DND-41 (cell line): ENCODE measurements around the gene SLC45A3.

Experiments
- EZH2 ChIP-seq: IDR thresholded peaks from 3 replicates; pipeline ENCODE4 v1.6.1; 2012; ENCODE audit warnings: borderline replicate concordance, low read depth, mild to moderate bottlenecking, moderate library complexity, low read length, inconsistent platforms; ENCODE audit not compliant: severe bottlenecking
- TF ChIP-seq, protein P1 (sequence below): IDR thresholded peaks from 2 replicates; pipeline ENCODE4 v1.5.1; 2012; ENCODE audit warnings: borderline replicate concordance, low read length, moderate library complexity, mild to moderate bottlenecking; ENCODE audit not compliant: poor library complexity, severe bottlenecking; ENCODE audit errors: extremely low read depth

DNA sequence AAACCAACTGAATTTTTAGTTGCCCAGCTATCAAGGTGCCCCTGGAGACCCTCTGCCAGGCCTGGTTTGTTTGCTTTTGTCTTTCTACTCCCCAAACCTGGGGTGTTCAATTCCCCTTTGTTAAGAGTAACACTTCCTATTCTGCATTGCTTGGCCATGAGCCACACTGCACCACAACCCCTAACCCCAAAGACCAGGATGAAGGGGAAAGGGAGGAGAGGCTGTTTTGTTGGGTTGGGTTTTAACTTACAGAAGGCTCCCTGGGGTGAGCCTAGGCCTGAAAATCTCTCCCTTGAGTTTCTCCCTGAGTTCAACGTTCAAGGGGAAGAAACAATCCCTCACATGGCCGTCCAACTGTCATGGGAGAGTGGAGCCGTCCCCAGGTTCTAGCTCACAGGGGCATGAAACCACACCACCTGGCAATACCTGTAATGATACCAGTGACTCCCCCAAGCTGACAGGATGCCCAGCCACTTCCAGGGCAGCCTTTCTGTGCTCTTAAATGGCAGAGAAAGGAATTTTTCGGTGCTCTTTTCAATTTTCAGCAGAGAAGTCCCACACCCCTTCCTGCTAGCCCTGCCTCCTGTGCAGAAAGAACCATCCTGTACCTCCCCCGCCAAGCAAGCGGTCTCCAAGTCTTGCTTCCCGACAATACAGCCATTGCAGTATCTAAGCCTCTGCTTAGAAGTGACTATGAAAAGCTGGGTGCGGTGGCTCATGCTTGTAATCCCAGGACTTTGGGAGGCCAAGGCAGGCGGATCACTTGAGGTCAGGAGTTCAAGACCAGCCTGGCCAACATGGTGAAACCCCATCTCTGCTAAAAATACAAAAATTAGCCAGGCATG, 14.9 kb downstream of the SLC45A3 start:
- TF ChIP-seq, protein P1, sequence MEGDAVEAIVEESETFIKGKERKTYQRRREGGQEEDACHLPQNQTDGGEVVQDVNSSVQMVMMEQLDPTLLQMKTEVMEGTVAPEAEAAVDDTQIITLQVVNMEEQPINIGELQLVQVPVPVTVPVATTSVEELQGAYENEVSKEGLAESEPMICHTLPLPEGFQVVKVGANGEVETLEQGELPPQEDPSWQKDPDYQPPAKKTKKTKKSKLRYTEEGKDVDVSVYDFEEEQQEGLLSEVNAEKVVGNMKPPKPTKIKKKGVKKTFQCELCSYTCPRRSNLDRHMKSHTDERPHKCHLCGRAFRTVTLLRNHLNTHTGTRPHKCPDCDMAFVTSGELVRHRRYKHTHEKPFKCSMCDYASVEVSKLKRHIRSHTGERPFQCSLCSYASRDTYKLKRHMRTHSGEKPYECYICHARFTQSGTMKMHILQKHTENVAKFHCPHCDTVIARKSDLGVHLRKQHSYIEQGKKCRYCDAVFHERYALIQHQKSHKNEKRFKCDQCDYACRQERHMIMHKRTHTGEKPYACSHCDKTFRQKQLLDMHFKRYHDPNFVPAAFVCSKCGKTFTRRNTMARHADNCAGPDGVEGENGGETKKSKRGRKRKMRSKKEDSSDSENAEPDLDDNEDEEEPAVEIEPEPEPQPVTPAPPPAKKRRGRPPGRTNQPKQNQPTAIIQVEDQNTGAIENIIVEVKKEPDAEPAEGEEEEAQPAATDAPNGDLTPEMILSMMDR: no peak
- TF ChIP-seq EZH2: no peak
